ENCODE measurements around the gene PKMYT1. TPM values are rescaled to one million over a fixed set of nuclear protein-coding genes. Genes with fewer than 3 reads are reported as not detected.

The PKMYT1 gene
- total and polyA plus RNA-seq, 9 of the 15 experiments (the other 6 are each of a cell fraction or from before 2014, with no cell fraction given): 8.7 to 201 (median 37.8) TPM

- TF ChIP-seq ZNF639 (CRISPR knock-in tag; conservative IDR thresholded peaks at IDR 0.05 in 1 of 2, IDR thresholded peaks at IDR 0.05 in 1 of 2) (no peak), ZNF280A (IDR thresholded peaks at IDR 0.05; ENCODE audit: low read depth, partially characterized antibody) (no peak), ATF6 (CRISPR knock-in tag; IDR thresholded peaks at IDR 0.05) (no peak), MEIS2 (IDR thresholded peaks at IDR 0.05; ENCODE audit: partially characterized antibody) (no peak), CHD1 (IDR thresholded peaks at IDR 0.05; ENCODE audit: low read length) (no peak), TSHZ1 (CRISPR knock-in tag; IDR thresholded peaks at IDR 0.05) (no peak), XRCC4 (IDR thresholded peaks at IDR 0.05; ENCODE audit: extremely low read depth, insufficient read depth, insufficient read length) (no peak), BACH1 (tag; IDR thresholded peaks at IDR 0.05) (no peak), ZNF197 (CRISPR knock-in tag; IDR thresholded peaks at IDR 0.05; ENCODE audit: low read depth) (no peak), ZBTB33 (CRISPR knock-in tag; IDR thresholded peaks at IDR 0.05) (peak; percentile 94), CREM (IDR thresholded peaks at IDR 0.05; ENCODE audit: low read depth) (peak; percentile 62; the same call in 1 of the 2 replicates), NEUROD1 (IDR thresholded peaks at IDR 0.05; ENCODE audit: borderline replicate concordance, low read depth, low read length, partially characterized antibody) (peak; percentile 32), TAF9B (IDR thresholded peaks at IDR 0.05; ENCODE audit: partially characterized antibody) (no peak), ZKSCAN3 (CRISPR knock-in tag; IDR thresholded peaks at IDR 0.05) (no peak), ZNF507 (tag; conservative IDR thresholded peaks at IDR 0.05) (no peak)
Measured at GRCh38 chr16:3017794-3018506, 37.7 kb upstream of the PKMYT1 start, which contains the start of gene CLDN6 (continued).
